Skeletal muscle satellite cell (primary cell): ENCODE measurements around the gene IRX3. TPM values are rescaled to one million over a fixed set of nuclear protein-coding genes. Genes with fewer than 3 reads are reported as not detected.
A peak's percentile ranks its signal among the peaks of the same experiment; 100 is the strongest.

ENCODE experiments used
- H3K27me3 ChIP-seq: 2 replicates; pipeline ENCODE4 v1.7.0; 2013; ENCODE audit warnings: low read length; ENCODE audit not compliant: control insufficient read depth, insufficient read depth
- H3K36me3 ChIP-seq: 2 replicates; pipeline ENCODE4 v1.7.0; 2013; ENCODE audit warnings: mild to moderate bottlenecking, control low read depth, low read length; ENCODE audit not compliant: insufficient read depth
- H3K4me1 ChIP-seq: 2 replicates; pipeline ENCODE4 v1.7.0; 2013; ENCODE audit warnings: low read length; ENCODE audit not compliant: control insufficient read depth, insufficient read depth
- H3K4me2 ChIP-seq: 2 replicates; pipeline ENCODE4 v1.7.0; 2013; ENCODE audit warnings: mild to moderate bottlenecking, low read length
- H3K4me3 ChIP-seq: 2 replicates; pipeline ENCODE4 v1.7.0; 2013; ENCODE audit warnings: low read length
- H3K9ac ChIP-seq: 2 replicates; pipeline ENCODE4 v1.7.0; 2013; ENCODE audit warnings: mild to moderate bottlenecking, low read depth, low read length, moderate library complexity
- H3K9me3 ChIP-seq: replicated peaks from 2 replicates; pipeline ENCODE4 v1.7.0; 2013; ENCODE audit warnings: mild to moderate bottlenecking, control low read depth, low read length
- total RNA-seq: library from RNA; depleted of rRNA; stranded (reverse); fragments of >200 nt; gene quantifications from 2 replicates; pipeline ENCODE4 v1.2.3, GENCODE V29; 2012; rRNA removed

Gene IRX3
- total RNA-seq = 5.0 and 6.1 TPM in 2 replicates

DNA sequence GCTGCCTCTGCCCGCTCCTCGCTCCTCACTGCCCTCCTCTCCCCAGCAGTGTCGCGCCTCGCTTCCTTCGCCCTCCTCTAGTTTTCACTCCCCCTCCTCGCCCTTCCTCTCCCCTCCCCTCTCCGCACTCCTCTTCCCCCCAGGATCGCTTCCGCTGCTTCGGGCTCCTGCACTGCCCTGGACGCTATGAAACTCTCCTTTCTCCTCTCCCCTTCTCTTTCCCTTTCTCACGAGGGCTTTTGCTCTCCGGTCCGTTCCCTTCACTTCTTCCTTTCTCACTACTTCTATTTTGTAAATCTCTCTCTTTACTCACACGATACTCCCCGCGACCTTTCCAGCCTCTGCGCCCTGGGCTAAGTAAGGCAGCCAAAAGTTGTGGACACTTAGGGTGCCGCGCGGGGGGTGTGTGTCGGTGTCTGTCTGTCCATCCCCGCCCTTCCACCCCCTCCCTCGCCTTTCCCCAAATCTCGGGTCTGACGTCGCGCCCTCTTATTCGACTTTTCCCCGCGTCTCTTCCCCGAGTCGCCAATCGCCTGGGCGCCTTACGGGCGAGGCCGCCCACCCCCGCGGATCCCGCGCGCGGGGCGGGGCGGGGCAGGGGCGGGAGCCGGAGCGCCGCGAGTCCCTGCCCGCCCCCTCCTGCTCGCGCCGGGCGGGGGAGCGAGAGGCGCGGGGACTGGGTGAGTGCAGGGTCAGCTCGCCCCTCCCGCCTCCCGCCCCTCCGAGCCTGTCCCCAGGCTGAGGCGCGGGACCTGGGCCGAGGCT, at the start of gene IRX3:
Gene IRX3 (minus strand): TSS at position 422 of the 765 bp plus-strand sequence. CDS start 737 bp downstream, outside the sequence.
- Histone ChIP-seq H3K36me3 (peaks cover 17% of the 10 kb centered on the region), H3K27me3 (no peaks in the 10 kb centered on the region), H3K4me2 (peak within 1 kb of the TSS; percentile 89), H3K9me3 (no peaks in the 10 kb centered on the region), H3K9ac (peak within 1 kb of the TSS; percentile 89), H3K4me1 (peaks cover 6% of the 10 kb centered on the region), H3K4me3 (peak within 1 kb of the TSS; percentile 93)

DNA sequence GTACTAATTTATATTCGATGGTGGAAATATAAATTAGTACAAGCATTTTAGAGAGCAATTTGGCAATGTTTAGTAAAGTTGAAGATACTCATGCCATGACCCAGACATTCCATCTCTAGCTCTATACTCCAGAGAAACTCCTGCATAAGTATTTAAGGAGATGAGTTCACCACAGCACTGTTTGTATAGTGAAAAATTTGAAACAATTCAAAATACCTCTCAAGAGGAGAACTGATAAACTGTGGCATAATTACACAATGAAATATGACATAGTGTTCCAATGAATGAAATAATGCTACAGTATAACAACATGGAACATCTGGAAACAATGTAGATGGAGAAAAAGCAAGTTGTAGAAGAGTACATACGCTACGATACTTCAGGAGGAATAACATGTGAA, 48.6 kb upstream of the IRX3 start:
- H3K9ac ChIP-seq = no peak overlapping the region
- no peak overlapping the region for H3K4me3 ChIP-seq
- H3K36me3 ChIP-seq = no peaks in the 10 kb centered on the region
- H3K4me2 ChIP-seq = no peak overlapping the region
- no peaks in the 10 kb centered on the region for H3K4me1 ChIP-seq
- H3K27me3 ChIP-seq = no peaks in the 10 kb centered on the region
- H3K9me3 ChIP-seq = no peaks in the 10 kb centered on the region

DNA sequence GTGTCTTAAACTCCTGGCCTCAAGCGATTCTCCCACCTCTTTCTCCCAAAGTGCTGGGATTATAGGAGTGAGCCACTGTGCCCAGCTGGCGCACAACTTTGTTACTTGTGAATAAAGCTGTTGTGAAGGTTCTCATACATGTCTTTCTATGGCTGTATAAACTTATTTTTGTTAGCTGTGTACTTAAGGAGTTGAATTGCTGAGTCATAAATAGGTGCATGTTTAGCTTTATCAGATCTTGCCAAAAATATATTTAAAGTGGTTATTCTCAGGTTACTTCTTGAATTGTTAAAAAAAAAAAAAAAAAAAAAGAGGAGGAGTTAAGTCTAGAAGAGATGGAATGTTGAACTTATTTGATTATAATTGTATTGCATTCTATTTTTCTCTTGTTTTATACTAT, 47.6 kb upstream of the IRX3 start:
- Histone ChIP-seq H3K36me3 (no peaks in the 10 kb centered on the region), H3K4me1 (no peaks in the 10 kb centered on the region), H3K4me2 (no peak overlapping the region), H3K4me3 (no peak overlapping the region), H3K9ac (no peak overlapping the region), H3K9me3 (no peaks in the 10 kb centered on the region), H3K27me3 (peaks cover 4% of the 10 kb centered on the region)

DNA sequence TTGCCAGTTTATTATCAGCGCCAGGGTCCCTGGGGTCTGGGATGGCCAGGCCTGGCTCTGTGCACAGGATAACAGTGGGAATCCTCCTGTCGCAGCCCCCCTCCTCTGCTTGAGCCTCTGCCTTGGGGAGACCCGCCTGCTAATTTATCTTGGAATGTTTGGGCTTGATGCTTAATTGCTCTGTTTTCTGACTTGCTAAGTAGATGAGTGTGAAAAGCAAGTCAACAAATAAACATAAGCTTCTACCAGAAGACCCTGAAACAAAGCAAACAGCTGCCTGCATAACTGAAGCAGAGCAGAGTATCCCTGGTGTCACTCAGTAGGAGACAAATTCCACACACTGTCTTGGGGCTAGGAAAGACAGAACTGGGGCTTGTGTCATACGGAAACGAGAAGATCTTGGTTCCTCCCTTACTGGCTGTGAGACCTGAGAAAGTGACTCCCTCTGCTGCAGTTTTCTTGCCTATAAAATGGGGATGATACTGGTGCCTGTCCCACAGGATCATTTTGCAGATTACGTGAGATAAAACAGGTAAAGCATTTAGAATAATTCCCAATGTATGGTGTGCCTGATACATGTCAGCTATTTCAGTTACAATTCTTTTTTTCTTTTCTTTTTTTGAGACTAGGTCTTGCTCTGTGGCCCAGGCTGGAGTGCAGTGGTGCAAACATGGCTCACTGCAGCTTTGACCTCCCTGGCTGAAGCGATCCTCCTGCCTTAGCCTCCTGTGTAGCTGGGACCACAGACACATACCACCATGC, 44.8 kb upstream of the IRX3 start:
- peaks cover 3% of the 10 kb centered on the region for H3K4me1 ChIP-seq
- H3K27me3 ChIP-seq = peaks cover 8% of the 10 kb centered on the region

DNA sequence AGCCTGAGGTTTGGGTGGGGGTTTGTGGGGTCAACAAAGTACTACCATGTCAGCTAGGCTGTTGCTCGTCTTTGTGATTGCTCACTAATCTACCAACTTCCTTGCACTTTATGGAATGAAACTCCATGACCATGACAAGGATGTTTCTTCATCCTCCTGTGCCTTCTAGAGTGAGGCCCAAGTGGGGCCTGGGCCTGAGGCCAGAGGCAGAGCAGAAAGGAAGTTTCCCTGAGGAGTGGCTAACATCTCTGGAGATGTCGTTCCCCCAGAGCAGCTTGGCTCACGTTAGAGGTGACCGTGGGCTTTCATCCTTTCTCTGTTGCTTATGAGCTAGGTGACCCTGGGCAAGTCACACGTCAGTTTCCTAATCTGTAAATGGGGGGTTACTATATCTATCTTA, 41.0 kb upstream of the IRX3 start:
- Histone ChIP-seq H3K4me2 (no peak overlapping the region), H3K9me3 (no peaks in the 10 kb centered on the region), H3K4me1 (peaks cover 11% of the 10 kb centered on the region), H3K27me3 (peaks cover 8% of the 10 kb centered on the region), H3K9ac (no peak overlapping the region), H3K4me3 (no peak overlapping the region), H3K36me3 (no peaks in the 10 kb centered on the region)

More for the DNA sequence above, 44.8 kb upstream of the IRX3 start:
- H3K36me3 ChIP-seq = no peaks in the 10 kb centered on the region
- no peak overlapping the region for H3K9ac ChIP-seq
- no peak overlapping the region for H3K4me3 ChIP-seq
- H3K9me3 ChIP-seq = no peaks in the 10 kb centered on the region
- H3K4me2 ChIP-seq = no peak overlapping the region

DNA sequence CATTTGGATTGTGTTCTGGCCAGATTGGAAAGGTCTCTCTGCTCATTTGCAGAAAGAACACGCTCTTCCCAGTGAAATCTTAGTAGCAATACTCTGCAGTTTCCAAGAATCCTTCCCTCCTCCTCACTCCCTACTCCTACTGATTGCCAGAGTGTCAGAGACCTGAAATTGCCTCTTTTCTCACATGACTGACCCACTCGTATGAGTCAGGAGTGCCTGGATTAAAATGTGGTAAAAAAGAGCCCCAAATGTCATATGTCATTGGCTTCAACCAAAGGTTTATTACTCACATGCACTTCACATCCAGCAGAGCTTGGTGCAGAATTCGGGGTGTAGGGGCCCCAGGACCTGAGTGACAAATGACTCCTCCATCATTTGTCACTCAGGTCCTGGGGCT, 39.7 kb upstream of the IRX3 start:
- H3K4me1 ChIP-seq = peaks cover 11% of the 10 kb centered on the region
- H3K9me3 ChIP-seq = no peaks in the 10 kb centered on the region
- H3K4me3 ChIP-seq = no peak overlapping the region
- H3K4me2 ChIP-seq = peak overlapping the region; percentile 25
- no peaks in the 10 kb centered on the region for H3K36me3 ChIP-seq
- H3K9ac ChIP-seq = no peak overlapping the region
- H3K27me3 ChIP-seq = peaks cover 8% of the 10 kb centered on the region

DNA sequence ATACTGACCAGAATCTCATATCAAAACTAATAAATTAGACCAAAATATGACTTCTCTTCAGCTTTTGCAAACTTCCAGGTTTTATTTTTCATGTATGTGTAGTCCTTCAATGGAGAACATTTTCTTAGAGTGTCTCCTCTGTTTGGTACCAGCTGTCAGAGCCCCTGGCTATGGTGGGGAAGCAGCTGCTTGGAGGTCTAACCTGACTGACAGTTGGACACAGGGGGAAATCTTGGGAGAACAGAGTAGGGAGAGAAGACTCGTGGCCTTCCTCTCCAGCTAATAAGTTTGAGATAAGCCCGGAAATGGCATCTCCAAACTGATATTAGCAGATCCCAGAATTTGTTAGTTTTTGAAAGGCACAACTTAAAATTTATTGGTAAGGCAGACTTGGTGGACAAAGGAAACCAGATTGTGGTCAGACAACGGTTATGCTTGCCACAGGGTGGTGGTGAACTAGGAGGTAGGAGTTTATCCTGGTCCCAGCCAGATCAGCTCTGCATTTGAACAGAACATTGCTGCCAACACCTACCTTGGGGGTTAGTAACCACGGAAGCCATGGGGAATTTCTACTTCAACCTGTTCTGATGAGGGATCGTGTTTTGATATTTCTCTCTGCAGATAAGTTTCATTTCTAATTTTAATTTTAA, 39.2 kb upstream of the IRX3 start:
- Histone ChIP-seq H3K4me2 (peak overlapping the region; percentile 25), H3K9ac (no peak overlapping the region), H3K27me3 (peaks cover 8% of the 10 kb centered on the region), H3K4me3 (no peak overlapping the region), H3K9me3 (no peaks in the 10 kb centered on the region), H3K36me3 (no peaks in the 10 kb centered on the region), H3K4me1 (peaks cover 11% of the 10 kb centered on the region)

DNA sequence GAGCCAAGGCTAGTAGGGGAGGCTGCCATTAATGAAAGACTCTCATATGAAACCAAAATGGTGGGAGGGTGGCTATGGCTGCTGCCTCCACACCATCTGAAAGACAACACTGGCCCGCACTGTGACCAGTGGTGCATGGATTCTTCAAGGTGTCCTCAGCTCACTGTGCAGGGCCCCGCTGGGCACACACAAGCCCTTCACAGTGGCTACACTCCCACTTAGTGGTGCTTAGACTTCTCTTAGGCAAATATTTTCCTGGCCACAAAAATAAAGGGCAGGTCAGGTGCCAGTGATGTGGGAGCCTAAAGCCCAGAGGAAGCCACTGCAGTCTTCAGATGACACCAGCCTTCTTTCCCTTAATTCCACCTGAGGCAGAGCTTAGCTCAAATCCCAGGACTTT, 38.1 kb upstream of the IRX3 start:
- H3K9me3 ChIP-seq = no peaks in the 10 kb centered on the region
- H3K4me3 ChIP-seq = no peak overlapping the region
- no peak overlapping the region for H3K9ac ChIP-seq
- no peaks in the 10 kb centered on the region for H3K36me3 ChIP-seq
- H3K4me1 ChIP-seq = peaks cover 11% of the 10 kb centered on the region
- no peak overlapping the region for H3K4me2 ChIP-seq
- peaks cover 4% of the 10 kb centered on the region for H3K27me3 ChIP-seq

DNA sequence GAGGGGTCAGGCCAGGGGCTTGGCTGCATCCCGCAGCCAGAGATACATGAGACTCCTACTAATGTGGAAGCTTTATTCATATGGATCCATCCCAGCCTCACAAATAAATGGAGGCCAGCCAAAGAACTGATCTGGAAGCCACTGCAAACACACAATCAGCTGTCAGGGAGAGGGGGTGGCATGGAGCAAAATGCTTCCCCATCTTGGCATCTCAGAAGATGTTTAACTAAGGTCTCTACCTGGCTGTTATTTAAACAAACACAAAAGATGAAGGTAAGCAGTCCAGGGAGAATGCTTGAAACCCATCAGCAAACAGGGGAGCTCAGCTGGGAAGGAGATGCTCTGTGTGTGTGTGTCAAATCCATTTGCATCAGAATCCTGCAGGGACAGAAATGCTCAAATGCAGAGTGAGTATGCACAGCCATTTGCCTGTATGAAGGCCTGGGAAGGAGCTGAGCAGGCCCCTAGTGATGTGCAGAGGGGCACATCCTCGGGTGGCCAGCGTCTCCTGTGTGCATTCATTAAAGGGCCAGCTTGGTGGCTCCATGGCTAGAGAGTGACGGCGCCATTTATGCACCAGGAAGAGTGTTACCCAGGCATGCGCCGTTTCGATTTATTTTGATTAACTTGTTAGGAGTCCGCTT, 34.2 kb upstream of the IRX3 start:
- no peak overlapping the region for H3K9ac ChIP-seq
- no peak overlapping the region for H3K4me3 ChIP-seq
- no peaks in the 10 kb centered on the region for H3K9me3 ChIP-seq
- H3K4me1 ChIP-seq = peaks cover 5% of the 10 kb centered on the region
- H3K27me3 ChIP-seq = no peaks in the 10 kb centered on the region
- no peak overlapping the region for H3K4me2 ChIP-seq
- H3K36me3 ChIP-seq = no peaks in the 10 kb centered on the region

DNA sequence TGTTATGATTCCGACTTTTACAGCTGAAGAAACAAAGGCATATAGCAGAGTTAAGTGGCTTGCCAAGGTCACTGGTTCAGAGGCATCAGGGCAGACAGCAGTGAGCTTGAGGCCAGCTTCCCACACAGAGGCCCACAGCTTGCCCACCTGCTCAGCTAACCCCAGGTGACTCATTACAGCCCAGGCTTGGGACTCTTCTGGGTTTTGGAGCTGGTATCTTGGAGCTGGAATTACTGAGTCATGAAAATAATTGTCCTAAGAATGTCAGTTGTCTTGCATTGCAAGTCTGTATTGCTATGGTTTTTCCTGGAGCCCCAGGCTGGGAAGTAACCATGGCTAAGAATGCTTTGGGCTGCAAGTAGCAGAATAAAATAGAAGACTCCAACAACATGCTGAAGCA, 32.4 kb upstream of the IRX3 start:
- Histone ChIP-seq H3K9me3 (no peaks in the 10 kb centered on the region), H3K4me1 (peaks cover 3% of the 10 kb centered on the region), H3K4me2 (no peak overlapping the region), H3K9ac (no peak overlapping the region), H3K36me3 (no peaks in the 10 kb centered on the region), H3K27me3 (no peaks in the 10 kb centered on the region), H3K4me3 (no peak overlapping the region)

DNA sequence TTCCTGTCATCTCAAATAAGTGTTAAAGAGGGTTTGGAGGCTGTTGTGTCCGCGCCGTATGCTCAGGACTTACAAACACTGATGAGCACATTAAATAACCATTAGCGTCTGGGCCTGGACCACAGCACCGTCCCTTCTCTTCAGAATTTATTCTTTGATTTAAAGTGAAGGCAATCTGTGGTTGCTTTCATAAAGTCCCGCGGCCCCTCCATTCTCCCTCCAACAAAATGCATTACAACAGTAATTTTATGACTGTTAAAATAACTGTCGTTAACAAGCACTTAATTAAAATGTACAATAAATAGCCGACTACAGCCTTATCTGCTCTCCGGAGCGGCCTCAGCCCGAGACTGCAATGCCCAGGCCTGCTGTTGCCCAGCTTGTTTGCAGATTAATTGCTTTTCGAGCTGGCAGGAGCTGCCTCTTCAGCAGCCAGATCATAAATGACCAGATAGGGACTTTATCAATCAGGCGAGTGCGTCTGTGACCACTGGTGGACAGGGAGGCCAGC, 30.6 kb upstream of the IRX3 start:
- H3K36me3 ChIP-seq = no peaks in the 10 kb centered on the region
- H3K4me1 ChIP-seq = peaks cover 3% of the 10 kb centered on the region
- H3K4me3 ChIP-seq = no peak overlapping the region
- H3K9me3 ChIP-seq = no peaks in the 10 kb centered on the region
- no peak overlapping the region for H3K9ac ChIP-seq
- no peaks in the 10 kb centered on the region for H3K27me3 ChIP-seq
- no peak overlapping the region for H3K4me2 ChIP-seq
